HepG2 (cell line): ENCODE measurements around the gene PFKL. TPM values are rescaled to one million over a fixed set of nuclear protein-coding genes. Genes with fewer than 3 reads are reported as not detected.
A peak's percentile ranks its signal among the peaks of the same experiment; 100 is the strongest.

Experiments used
- CREB3 ChIP-seq: sonication (generic); formaldehyde crosslinking; IDR thresholded peaks from 2 replicates; pipeline ENCODE4 v1.5.0; 2020; ENCODE audit warnings: missing genetic modification reagents
- DBP ChIP-seq: sonication (generic); formaldehyde crosslinking; IDR thresholded peaks from 2 replicates; pipeline ENCODE4 v1.4.0; 2020; ENCODE audit warnings: missing genetic modification reagents; ENCODE audit errors: not compliant biosample characterization
- ERF ChIP-seq: IDR thresholded peaks from 2 replicates; pipeline ENCODE4 v1.6.1; 2018; ENCODE audit warnings: missing biosample characterization, missing genetic modification reagents
- FOXM1 ChIP-seq: sonication (generic); formaldehyde crosslinking; IDR thresholded peaks from 2 replicates; pipeline ENCODE4 v1.5.0; 2020; ENCODE audit warnings: missing genetic modification reagents
- GPN1 ChIP-seq: sonication (generic); formaldehyde crosslinking; IDR thresholded peaks from 2 replicates; pipeline ENCODE4 v1.5.1; 2020; ENCODE audit warnings: missing genetic modification reagents, borderline replicate concordance
- KMT2B ChIP-seq: IDR thresholded peaks from 2 replicates; pipeline ENCODE4 v1.6.1; 2016; ENCODE audit warnings: missing genetic modification reagents, missing compliant biosample characterization
- MIXL1 ChIP-seq: IDR thresholded peaks from 2 replicates; pipeline ENCODE4 v1.6.1; 2016
- MXD3 ChIP-seq: IDR thresholded peaks from 2 replicates; pipeline ENCODE4 v1.6.1; 2016; ENCODE audit warnings: mild to moderate bottlenecking, missing biosample characterization, missing genetic modification reagents
- NR1H2 ChIP-seq: sonication (generic); formaldehyde crosslinking; IDR thresholded peaks from 2 replicates; pipeline ENCODE4 v1.8.1; 2022; ENCODE audit warnings: low read depth, missing genetic modification reagents, borderline replicate concordance
- SIX1 ChIP-seq: sonication (generic); formaldehyde crosslinking; IDR thresholded peaks from 2 replicates; pipeline ENCODE4 v1.4.0; 2020; ENCODE audit warnings: missing genetic modification reagents, borderline replicate concordance
- SMC3 ChIP-seq: IDR thresholded peaks from 2 replicates; pipeline ENCODE4 v1.6.1; 2011; ENCODE audit warnings: low read length, improper control_type of control experiment
- SP2 ChIP-seq: sonication (generic); formaldehyde crosslinking; IDR thresholded peaks from 2 replicates; pipeline ENCODE4 v1.5.1; 2020; ENCODE audit warnings: mild to moderate bottlenecking, missing genetic modification reagents
- THAP9 ChIP-seq: sonication (generic); formaldehyde crosslinking; IDR thresholded peaks from 2 replicates; pipeline ENCODE4; 2020; ENCODE audit warnings: missing genetic modification reagents, mild to moderate bottlenecking, borderline replicate concordance
- ZFP36 ChIP-seq: fragments of 150-350 bp; IDR thresholded peaks from 2 replicates; pipeline ENCODE4 v1.6.1; 2018; ENCODE audit warnings: borderline replicate concordance, low read length, low read depth; ENCODE audit not compliant: partially characterized antibody
- ZNF460 ChIP-seq: sonication (generic); formaldehyde crosslinking; IDR thresholded peaks from 2 replicates; pipeline ENCODE4 v1.5.1; 2020; ENCODE audit warnings: missing genetic modification reagents, mild to moderate bottlenecking, borderline replicate concordance
- ZNF503 ChIP-seq: sonication (generic); formaldehyde crosslinking; IDR thresholded peaks from 2 replicates; pipeline ENCODE4 v1.4.0; 2020; ENCODE audit warnings: missing genetic modification reagents
- ZNF788 ChIP-seq: sonication (generic); formaldehyde crosslinking; IDR thresholded peaks from 2 replicates; pipeline ENCODE4 v1.5.0; 2020; ENCODE audit warnings: mild to moderate bottlenecking, missing genetic modification reagents, borderline replicate concordance
- polyA plus RNA-seq, 8 experiments: library from polyadenylated mRNA; depleted of rRNA in 3 of 8; stranded (reverse) in 7 of 8; unstranded in 1 of 8; fragments of >200 nt; fragmentation: Illumina TruSeq in 4 of 8; extraction: Trizol in 4 of 8; gene quantifications; 2 replicates each; pipeline versions ENCODE4 v1.2.1 to v1.2.3, GENCODE V29; 2011 to 2016; ENCODE audit warnings: low read depth in 4 of 8, missing spikeins in 1 of 8, mixed read lengths in 1 of 8; ENCODE audit not compliant: insufficient read depth in 1 of 8
- total RNA-seq, 5 experiments: library from RNA; depleted of rRNA; stranded (reverse); fragments of >200 nt; fragmentation: Illumina TruSeq; extraction: Trizol; gene quantifications; 2 replicates each; pipeline ENCODE4 v1.2.3, GENCODE V29; 2016; ENCODE audit warnings: low read depth in 1 of 5
- TF ChIP-seq, protein P1 (sequence below), 2 experiments: sonication (generic) in 1 of 2; formaldehyde crosslinking in 1 of 2; IDR thresholded peaks; 2 replicates each; pipeline versions ENCODE4 v1.5.1 to v1.6.1; 2011 to 2020; ENCODE audit warnings: borderline replicate concordance in 1 of 2, low read depth in 1 of 2, low read length in 1 of 2, mild to moderate bottlenecking in 1 of 2, missing genetic modification reagents in 1 of 2, moderate library complexity in 1 of 2

The PFKL gene
- total and polyA plus RNA-seq, 2 of the 13 experiments (the other 11 are each of a cell fraction or from before 2014, with no cell fraction given), result 92.8 to 106 TPM

- TF ChIP-seq SMC3 (no peak), ZNF503 (CRISPR knock-in tag) (no peak), ERF (CRISPR knock-in tag) (peak; percentile 43; the same call in 1 of the 2 replicates), ZNF788 (CRISPR knock-in tag) (no peak; the same call in 1 of the 2 replicates), SP2 (CRISPR knock-in tag) (no peak), SIX1 (CRISPR knock-in tag) (no peak), DBP (CRISPR knock-in tag) (no peak), MIXL1 (CRISPR knock-in tag) (peak; percentile 15; the same call in 1 of the 2 replicates), FOXM1 (CRISPR knock-in tag) (no peak), CREB3 (CRISPR knock-in tag) (no peak), ZFP36 (no peak), KMT2B (CRISPR knock-in tag) (no peak), ZNF460 (no peak), MXD3 (CRISPR knock-in tag) (no peak), THAP9 (CRISPR knock-in tag) (no peak), GPN1 (CRISPR knock-in tag) (no peak), NR1H2 (CRISPR knock-in tag) (no peak)
- TF ChIP-seq, protein P1, sequence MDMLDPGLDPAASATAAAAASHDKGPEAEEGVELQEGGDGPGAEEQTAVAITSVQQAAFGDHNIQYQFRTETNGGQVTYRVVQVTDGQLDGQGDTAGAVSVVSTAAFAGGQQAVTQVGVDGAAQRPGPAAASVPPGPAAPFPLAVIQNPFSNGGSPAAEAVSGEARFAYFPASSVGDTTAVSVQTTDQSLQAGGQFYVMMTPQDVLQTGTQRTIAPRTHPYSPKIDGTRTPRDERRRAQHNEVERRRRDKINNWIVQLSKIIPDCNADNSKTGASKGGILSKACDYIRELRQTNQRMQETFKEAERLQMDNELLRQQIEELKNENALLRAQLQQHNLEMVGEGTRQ (IDR thresholded peaks at IDR 0.05; ENCODE audit: low read depth, low read length), result peak; percentile 27
- TF ChIP-seq, protein P1 (CRISPR knock-in tag; IDR thresholded peaks at IDR 0.05; ENCODE audit: borderline replicate concordance), result peak; percentile 68; the same call in 1 of the 2 replicates
Measured at GRCh38 chr21:44370027-44370735, 70.3 kb downstream of the PFKL start (continued).
